ENCODE results near the gene RANBP17.

Gene RANBP17

DNA sequence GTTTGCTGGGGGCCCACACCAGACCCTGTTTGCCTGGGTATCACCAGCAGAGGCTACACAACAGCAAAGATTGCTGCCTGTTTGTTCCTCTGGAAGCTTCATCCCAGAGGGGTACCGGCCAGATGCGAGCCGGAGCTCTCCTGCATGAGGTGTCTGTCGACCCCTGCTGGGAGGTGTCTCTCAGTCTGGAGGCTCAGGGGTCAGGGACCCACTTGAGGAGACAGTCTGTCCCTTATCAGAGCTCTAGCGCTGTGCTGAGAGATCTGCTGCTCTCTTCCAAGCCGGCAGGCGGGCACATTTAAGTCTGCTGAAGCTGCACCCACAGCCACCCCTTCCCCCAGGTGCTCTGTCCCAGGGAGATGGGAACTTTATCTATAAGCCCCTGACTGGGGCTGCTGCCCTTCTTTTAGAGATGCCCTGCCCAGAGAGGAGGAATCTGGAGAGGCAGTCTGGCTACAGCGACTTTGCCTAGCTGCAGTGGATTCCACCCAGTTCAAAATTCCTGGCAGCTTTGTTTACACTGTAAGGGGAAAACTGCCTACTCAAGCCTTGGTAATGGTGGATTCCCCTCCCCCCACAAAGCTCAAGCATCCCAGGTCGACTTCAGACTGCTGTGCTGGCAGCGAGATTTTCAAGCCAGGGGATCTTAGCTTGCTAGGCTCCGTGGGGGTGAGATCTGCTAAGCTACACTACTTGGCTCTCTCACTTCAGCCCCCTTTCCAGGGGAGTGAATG, 241.2 kb downstream of the RANBP17 start:
- no peak for DNase-seq

DNA sequence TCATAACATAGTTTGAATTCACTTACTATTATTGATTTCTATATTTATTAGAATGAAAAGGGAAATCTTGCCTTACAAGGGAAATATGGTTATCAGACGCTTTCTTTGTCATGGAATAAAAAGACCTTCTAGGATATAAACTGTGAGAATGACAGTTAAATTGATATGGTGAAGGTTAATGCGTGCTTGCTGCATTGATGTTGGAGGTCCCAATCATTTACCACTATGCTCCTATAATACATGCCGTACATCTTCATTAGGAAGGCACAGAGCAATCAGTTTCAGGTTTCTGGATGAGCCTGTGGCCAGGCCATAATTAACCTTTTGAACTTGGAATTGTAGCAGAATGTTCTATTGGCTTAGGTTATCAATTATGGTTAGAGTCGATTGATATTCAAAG, 245.9 kb downstream of the RANBP17 start:
- no peak for DNase-seq

DNA sequence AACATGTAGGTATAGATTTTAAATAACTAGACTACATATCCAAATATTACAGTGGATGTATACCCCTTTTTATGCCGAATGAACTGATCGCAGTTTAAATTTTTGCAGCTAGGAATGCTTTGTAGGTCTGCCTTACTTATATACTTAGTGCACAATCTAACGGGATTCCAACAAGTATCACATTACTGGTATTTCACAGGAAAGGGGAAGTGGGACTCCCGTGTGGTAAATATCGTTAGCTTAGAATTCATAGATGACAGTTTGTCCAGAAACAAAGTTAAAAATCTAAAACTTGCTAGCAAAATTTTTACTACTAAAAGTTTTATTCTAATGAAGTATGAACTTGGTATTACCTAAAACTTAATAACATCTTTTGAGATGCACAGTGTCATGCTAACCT, 253.7 kb downstream of the RANBP17 start:
- DNase-seq: no peak

DNA sequence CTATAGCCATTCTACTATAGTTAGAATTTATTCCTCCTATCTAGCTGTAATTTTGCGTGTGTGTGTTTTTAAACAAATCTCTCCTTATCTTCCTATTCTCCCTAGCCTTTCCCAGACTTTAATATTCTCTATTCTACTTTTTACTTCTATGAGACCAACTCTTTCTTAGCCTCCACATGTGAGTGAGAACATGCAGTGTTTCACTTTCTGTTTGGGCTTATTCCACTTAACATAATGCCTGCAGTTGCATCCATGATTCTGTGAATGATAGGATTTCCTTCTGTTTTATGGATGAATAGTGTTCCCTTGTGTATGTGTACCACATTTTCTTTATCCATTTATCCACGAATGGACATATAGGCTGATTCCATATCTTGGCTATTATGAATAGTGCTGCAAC, 254.9 kb downstream of the RANBP17 start:
- no peak for DNase-seq

DNA sequence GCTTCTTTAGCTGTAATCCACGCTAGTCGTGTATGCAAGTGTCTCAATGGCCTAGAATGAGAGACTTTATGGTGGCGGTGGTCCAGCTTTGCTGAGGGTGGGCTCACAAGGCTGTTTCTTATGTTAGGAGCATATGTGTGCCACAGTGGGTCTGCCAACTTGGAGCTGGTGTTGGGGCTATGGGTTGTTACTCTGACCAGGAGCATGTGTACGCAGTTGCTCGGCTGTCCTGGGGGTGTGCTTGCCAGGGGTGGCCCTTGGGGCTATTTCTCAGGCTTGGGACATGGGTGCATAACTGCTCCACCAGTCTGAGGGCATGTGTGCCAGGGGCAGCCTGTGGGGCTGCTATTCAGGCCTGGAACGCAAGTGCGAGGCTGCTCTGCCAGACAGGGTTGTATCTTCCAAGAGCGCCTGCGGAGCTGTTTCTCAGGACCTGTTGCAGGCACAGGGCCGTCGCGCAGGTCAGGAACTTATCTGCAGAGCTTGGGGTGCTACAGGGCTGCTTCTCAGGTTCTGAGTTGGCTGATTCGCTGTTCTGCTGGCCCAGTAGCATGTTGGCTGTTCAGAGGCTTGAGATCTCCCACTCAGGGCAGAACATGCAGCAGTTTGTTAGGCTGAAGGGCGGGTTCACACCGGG, 259.3 kb downstream of the RANBP17 start:
- no peak for DNase-seq

DNA sequence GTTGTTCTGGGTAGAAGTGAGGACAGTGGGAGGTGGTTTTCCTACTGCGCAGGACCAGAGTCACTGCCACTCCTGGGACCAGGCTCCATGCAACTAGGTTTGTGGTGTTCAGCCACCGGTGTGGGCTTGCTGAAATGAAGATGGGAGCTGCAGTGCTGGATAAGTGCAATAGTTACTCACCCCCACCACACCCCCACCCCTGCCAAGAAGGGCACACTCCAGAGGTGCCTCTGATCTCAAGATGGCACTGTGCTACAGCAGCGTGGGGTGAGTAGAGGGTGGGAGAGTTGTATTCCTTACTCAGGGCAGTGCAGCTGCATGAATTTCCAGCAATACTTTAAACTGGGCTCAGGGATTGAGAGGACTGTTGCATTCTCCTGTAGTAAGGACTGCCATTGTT, 259.8 kb downstream of the RANBP17 start:
- DNase-seq: no peak

DNA sequence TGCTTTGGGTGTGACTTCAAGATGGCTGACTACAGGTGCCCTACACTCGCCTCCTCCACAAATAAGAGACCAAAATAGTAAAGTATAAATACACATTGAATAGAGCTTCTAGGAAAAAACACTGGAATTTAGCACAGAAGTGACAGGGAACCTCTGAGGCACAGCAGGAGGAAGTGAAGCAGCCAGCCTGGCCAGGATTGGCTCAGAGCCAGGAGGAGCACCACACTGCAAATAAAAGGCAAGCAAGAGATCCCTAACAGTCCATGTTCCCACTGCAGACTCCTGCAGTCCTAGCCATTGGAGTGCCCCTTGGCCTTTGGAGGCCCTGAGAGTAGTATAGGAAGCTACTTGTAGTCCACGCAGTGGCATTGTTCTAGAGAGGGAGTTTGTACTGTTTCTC, 260.6 kb downstream of the RANBP17 start:
- no peak for DNase-seq

DNA sequence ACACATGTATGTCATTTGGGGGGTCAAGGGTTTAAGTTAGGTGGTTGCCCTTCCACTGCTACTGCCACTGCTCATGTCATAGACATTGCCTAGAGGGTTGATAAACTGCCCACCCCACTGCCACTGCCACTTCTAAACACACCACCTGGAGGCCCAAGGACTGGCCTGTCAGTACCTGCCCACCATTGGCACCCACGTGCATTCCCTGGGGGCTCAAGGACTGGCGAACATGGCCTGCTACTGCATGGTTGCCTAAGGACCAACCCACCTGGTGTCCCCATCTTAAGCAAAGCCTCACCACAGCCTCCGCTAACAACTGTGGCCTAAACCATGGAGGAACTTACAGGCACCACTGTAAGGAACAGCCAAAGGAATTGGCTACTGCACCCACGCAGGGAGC, 261.6 kb downstream of the RANBP17 start:
- no peak for DNase-seq

DNA sequence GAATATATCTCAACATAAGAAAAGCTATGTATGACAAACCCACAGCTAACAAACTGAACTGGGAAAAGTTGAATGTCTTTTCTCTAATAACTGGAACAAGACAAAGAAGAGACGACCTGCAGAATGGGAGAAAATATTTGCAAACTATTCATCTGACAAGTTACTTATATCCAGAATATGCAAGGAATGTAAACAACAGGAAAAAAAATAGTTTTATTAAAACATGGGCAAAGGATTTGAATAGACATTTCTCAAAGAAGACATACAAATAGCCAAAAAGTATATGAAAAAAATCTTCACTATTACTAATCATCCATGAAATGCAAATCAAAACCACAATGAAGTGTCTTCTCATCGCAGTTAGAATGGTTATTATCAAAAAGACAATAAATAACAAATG, 265.5 kb downstream of the RANBP17 start:
- no peak for DNase-seq

DNA sequence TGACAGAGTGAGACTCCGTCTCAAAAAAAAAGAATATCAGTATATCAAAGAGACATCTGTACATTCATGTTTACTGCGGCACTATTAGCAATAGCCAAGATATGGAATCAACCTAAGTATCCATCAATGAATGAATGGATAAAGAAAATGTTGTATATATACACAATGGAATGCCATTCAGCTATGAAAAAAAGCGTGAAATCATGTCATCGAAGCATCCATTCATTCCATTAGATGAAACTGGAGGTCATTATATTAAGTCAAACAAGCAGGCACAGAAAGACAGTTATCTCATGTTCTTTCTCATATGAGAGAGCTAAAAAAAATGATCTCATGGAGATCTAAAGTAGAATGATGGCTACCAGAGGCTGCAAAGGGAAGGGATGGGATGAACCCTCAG, 266.3 kb downstream of the RANBP17 start:
- no peak for DNase-seq

DNA sequence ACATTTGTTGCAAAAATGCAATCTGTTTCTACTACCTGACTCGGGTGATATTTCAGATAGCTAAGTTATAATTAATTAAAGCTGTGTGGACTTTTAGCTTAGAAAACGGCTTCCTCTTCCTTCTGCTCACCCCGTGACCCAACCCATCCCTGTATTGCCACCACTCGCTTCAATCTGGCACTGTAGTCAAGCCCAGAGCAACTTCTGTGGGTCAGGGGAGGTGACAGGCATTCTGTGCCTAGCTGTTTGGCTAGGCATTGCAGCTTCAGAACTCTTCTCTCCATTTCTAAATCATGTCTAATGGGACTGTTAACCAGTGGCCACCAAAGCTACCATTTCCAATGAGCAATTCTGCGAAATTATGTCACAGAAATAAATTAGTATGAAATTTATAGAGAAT, 267.5 kb downstream of the RANBP17 start:
- DNase-seq: no peak

DNA sequence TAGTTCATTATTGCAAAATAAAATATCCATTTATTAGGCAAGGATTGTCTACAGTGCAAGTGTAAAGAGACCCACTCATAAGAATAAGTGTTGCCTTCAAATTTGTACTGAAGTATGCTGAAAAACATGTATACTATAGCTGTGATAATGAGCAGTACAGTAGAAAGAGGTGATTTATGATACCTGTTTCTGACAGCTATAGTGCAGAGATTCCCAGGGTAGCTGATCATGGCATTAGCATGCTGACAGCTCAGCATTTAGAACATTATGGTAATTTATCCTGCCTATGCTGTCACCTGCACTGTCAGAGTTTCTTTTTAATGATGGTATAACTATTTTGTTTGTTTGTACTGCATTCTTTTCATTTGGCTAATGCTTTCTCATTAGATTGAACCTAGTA, 269.7 kb downstream of the RANBP17 start:
- DNase-seq: no peak

DNA sequence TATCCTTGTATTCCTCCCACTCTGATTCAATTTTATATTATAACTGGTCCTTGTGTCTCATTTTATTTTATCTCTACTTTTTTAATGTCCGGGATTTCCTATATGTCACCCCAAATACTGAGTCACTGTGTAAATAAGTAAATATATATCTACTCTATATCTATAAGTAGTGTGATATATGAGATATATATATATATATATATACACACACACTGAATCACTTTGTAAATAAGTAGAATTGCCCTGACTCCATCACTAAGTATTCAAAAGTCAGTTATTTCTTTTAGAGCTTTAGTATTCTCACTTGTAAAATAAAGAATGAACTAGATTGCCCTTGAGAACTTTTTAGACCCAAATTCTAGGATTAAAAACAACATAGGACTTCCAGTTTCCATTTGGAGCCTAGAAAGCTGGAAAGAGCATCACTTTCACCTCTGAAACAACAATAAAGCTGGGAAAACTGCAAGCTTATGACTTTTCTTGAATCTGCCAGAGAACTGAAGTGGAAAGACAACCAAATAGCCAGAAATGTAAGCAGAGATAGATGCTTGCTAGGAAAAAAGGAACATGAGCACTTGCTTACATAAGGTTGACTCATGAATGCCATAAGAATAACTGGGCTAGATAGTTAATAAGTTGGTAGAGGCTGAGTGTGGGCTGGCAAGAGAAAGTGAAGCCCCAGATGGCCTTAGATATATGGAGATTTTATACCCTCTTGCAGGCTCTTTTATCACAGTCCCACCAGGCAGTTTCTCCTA, 276.1 kb downstream of the RANBP17 start:
- no peak for DNase-seq

DNA sequence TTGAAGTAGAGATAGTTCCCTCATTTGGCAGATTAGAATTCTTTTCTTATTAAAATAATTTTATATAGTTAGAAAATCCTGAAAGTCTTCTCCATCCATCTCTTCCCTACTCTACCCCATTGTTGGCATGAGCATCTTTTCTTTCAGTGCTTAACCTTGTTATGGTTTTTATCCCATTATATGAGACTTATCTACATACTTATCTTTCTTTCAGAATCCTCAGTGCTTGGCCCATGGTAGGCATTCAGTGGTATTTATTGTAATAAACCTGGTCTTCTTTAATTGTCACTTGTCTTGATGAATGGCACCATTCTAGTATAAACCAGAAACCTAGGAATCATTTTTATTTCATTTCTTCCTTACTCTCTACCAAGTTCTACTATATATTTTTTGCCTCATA, 277.4 kb downstream of the RANBP17 start:
- no peak for DNase-seq

DNA sequence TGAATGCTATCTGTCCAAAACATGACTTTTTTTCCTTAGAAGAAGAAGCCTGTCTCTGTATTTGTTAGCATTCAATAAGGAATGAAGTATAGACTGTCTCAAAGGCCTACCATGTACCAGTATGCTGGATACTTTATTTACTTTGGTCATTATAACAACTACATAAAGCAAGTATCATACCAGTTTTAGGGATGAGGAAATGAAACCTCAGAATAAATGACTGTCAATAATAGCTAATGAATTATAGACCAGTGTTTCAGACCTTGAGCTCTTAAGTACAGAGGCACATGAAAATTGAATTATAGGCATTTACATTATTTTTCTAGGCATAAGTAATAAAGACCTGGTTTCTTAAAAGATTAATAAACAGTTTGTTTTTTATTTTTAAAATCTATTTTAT, 280.8 kb downstream of the RANBP17 start:
- no peak for DNase-seq

DNA sequence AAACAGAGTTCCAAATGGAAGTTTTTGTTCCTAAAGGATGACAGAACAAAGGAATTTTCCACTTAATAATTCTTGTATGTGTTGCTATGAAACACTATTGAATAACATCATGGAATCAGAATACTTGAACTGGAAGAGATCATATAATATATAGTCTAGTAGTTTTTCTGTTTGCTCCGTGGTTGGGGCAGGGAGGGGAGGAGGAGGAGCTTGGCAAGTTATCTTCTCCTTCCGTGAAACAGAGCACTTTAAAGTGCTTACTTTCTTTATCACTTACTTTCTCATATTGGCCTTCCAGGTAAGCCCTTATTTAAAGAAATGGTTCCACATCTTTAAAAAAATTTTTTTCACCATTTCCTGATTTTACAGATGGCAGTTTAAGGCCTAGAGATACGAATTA, 281.4 kb downstream of the RANBP17 start:
- DNase-seq: no peak

DNA sequence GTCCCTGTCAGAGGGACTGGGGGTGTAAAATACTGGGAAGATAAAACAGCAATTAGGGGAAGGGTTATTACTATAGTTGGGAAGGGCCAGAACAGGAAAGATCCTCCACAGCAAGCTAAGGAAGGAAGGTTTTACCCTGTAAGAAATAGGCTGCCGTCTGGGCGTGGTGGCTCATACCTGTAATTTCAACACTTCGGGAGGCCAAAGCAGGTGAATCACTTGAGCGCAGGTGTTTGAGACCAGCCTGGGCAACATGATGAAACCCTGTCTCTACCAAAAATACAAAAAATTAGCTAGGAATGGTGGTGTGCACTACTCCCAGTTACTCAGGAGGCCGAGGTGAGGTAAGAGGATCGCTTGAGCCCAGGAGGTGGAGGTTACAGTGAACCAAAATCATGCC, 282.1 kb downstream of the RANBP17 start:
- no peak for DNase-seq

DNA sequence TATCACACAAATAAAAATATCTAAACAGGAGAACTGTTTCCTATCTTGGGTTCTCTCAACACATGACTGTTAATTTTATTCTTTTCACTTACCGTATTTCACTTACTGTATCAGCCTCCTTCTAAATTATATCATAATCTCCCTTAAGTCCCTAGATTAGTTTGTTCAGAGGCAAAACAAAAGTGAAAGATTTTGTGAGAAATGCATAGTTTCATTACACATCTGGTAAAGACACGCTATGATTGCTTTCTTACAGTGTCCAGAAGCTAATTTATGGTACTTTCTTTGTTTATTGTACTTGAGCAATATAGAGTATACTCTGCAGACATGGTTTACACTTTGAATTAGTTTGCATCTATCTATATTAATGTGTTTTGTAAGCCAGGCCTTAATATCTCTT, 287.5 kb downstream of the RANBP17 start:
- DNase-seq: no peak

DNA sequence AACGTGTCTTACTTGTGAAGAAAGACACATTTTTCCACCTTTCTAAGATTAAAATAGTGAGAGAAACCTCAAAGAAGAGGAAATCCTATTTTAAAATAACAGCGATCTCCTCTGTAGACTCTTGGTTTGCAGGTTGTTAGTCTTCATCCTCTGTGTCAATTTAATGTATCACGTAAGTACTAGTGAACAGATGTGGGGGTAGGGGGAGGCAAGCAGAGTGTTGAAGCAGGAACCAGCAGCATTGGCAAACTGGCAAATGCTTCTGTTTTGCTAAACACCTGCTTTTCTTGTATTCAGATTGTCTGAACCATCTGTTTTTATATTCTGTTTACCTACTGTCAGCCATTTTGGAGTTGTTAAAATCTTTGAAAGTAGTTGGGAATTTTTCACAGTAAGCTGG, 288.0 kb downstream of the RANBP17 start:
- no peak for DNase-seq

DNA sequence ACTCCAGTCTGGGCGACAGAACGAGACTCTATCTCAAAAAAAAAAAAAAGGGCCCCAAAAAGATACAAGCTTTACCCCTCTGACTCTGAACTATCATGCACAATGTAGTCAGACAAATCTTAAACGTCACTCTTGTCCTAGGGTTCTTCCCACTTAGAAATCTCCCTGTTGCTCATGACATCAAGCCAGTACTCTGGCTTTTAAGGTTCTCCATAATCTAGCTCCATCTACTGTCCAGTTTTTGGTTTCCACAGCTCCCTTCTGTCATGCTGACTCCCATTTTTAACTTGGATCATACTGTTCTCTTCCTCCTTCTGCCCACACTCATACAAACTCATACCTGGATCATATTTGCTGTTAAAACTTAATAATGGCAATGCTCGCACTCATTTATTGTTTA, 290.6 kb downstream of the RANBP17 start:
- no peak for DNase-seq

DNA sequence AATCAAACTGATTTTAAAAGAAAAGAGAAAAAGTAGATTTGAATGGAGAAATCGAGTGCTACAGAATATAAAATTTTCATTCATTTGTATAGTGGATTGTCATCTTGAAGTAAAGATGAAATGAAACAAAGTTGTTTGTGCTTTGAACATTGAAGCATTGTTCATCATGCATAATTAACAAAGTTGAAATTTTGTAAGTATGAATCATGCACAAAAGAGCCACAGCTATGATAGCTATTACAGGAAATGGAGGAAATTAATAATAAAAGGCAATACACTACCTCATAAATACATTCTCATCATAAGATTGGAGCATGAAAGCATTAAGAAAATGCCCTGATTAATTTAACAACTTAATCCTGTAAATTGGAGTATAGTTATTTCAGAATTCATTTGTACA, 293.8 kb downstream of the RANBP17 start:
- no peak for DNase-seq

DNA sequence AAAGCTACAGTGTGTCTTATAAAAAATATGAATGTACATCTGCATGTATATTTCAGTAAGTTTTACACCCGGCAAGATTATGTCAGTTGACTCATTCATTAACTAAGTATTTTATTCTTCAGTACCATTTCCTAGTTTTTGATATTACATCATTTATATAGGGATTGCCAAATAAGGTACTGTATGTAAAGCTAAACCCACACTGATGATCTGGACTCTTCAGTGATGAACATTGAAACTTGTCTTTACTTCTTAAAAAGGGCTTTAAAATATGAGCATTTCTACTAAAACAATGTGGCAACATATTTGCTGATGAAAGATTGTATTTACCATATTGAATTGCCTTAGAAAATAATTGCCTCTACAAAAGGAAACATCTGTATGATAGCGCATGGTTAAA, 295.5 kb downstream of the RANBP17 start:
- no peak for DNase-seq

DNA sequence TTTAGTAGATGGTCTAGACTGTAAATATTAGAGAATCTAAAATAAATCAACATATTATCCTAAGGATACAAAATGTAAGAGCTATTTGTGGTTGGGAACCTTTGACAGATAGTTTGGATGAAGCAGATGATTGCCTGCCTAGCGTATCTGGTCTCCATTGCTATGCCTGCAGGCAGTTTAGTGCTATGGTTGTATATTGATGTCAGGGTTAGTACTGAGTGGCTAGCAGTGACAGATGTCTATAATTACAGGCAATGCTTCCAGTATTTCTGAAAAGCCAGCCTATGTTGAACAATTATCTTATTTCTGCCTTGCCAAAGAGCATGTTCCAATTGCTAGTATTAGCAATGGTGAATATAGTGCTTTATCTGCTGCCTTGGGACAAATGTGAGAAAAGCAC, 296.0 kb downstream of the RANBP17 start:
- no peak for DNase-seq

DNA sequence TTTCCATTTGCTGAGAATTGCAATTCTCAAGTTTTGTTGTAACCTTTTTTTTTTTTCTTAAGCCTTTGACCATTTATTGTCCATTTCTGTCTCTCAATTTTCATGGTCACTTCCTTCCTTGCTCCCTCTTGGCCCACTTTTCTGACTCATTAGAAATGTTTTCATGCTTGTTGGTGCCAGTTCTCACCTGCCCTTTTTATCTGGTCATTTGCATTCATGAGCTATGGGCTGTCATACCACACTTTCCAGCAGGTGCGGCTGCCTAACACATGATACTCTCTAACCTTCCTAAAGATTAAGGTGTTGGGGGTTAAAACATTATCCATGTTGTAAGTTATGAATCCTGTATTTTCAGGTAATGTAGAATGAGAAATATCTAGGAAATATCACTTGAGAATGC, 296.8 kb downstream of the RANBP17 start:
- no peak for DNase-seq

Measured in activated CD4-positive, alpha-beta T cell treated with anti-CD3 and anti-CD28 coated beads for 48 hours (primary cell).